NCI-H2227 (cell line): ENCODE results near the gene FAIM.
"Not testable (repeated sequence)": the region's sequence is repeated elsewhere in the genome, so short reads cannot be mapped to it uniquely, and the experiment has no call there.

Experiments
- DNase-seq: peaks from one replicate; lab custom pipeline; 2025; ENCODE audit not compliant: unreplicated experiment; lab: John Stamatoyannopoulos, UW

The FAIM gene

DNA sequence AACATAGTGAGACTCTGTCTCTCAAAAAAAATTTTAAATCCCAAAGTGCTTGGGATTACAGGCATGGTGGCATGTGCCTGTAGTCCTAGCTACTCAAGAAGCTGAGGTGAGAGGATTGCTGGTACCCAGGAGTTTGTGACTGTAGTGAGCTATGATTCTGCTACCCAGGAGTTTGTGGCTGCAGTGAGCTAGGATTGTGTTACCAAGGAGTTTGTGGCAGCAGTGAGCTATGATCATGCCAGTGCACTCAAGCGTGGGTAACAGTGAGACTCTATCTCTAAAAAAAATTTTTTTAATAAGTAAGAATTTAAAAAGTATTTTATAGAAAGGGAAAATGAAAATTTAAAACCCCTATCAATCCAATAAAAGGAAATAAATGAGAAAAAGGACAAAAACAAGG, 69.5 kb downstream of the FAIM start:
- DNase-seq: no peak

DNA sequence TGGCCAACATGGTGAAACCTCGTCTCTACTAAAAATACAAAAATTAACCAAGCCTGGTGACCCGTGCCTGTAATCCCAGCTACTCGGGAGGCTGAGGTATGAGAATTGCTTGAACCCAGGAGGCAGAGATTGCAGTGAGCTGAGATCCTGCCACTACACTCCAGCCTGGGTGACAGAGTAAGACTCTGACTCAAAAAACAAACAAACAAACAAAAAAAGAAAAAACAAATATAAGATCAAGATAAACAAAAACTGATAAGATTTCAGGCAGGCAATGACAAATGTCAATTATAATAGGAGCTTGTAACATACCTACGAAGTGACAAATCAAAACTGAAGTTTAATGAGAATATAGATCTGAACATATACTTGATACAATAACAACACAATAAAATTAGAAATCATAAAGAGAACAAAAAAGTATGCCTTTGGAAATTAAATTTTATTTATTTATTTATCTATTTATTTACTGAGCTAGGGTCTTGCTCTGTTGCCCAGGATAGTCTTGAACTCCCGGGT, 70.4 kb downstream of the FAIM start:
- no peak for DNase-seq

GRCh38 chr3:138680974-138681373, 72.4 kb downstream of the FAIM start:
- not testable (repeated sequence) for DNase-seq

DNA sequence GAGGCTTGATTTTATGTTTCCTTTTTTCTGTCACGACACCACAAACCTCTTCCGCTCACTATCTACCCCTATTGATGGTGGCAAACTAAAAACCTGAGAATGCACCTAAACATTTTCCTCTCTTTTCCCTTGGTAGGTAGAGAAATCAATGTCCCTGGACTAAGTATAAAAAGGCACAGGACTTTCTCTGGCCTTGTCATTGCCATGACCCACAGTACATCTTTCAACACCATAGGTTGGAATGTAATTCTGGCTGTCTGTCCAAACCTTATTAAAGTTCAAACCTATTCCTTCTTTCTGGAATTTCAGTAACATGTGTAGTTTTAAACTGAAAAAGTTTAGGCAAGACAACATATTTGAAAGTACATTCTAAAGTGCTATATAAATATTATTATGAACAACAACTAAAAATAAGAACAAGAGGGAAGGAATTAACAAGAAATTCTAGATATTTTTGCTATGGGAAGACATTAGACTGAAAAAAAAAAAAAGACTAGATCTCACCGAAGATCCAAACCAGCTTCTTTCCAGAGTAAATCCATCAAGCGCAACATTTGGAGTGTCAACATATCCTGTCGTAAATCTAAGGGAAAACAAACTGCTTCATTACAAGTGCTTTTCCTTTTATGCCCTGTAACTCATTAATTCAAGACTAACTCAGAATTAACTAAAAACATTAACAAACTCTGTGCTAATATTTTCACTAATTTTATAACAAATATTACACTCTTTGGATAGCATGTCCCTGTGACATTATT, 73.1 kb downstream of the FAIM start:
- no peak for DNase-seq

DNA sequence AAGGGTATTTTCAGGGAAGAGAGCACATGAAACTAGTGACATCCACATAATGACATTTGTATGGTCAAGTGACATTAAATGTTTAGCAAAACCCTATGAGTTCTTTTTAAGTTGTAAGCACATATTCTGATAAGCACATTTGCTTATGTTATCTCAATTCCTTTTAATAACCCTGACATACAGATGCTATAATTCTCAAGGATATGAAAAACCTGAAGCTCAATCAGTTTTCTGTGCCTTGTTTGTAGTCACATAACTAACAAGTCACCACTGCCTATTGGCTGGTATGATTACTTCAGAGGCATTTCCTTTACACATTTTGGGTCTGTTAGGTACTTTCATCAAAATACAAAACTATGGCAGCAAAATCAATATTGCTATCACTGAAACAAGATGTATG, 74.1 kb downstream of the FAIM start:
- no peak for DNase-seq
